ENCODE results near the gene PEPD. TPM values are rescaled to one million over a fixed set of nuclear protein-coding genes. Genes with fewer than 3 reads are reported as not detected.

PEPD gene
- total RNA-seq, 1 donor = 87.9 TPM

GRCh38 chr19:33535226-33535625 is 13.6 kb upstream of the PEPD start:
- peaks cover 3% of the 10 kb centered on the region for H3K27me3 ChIP-seq (ENCODE audit: insufficient read depth, low read length)
- no peak overlapping the region for H3K4me3 ChIP-seq (ENCODE audit: insufficient read depth, low read length)
- H3K9me3 ChIP-seq (ENCODE audit: low read depth, low read length) = no peaks in the 10 kb centered on the region
- no peak overlapping the region for H3K4me2 ChIP-seq (ENCODE audit: insufficient read depth, low read length)
- no peaks in the 10 kb centered on the region for H4K20me1 ChIP-seq (ENCODE audit: insufficient read depth, low read length)
- H3K79me2 ChIP-seq (ENCODE audit: insufficient read depth, low read length) = no peaks in the 10 kb centered on the region
- no peak overlapping the region for H2AFZ ChIP-seq (ENCODE audit: low read length)
- DNase-seq (ENCODE audit: insufficient read length, low spot score, missing footprints) = peak; percentile 92
- no peak overlapping the region for H3K27ac ChIP-seq (ENCODE audit: low read depth, low read length)
- H3K4me1 ChIP-seq (ENCODE audit: insufficient read depth, low read length) = peaks cover 2% of the 10 kb centered on the region
- H3K36me3 ChIP-seq (ENCODE audit: insufficient read depth, low read length) = no peaks in the 10 kb centered on the region
- TF ChIP-seq CTCF (IDR thresholded peaks at IDR 0.05; ENCODE audit: extremely low read depth, low read depth, low read length) = no peak

- Histone ChIP-seq H3K9me3 (ENCODE audit: low read depth, low read length) (no peaks in the 10 kb centered on the region), H4K20me1 (ENCODE audit: insufficient read depth, low read length) (no peaks in the 10 kb centered on the region), H3K4me2 (ENCODE audit: insufficient read depth, low read length) (no peak overlapping the region), H3K4me3 (ENCODE audit: insufficient read depth, low read length) (no peak overlapping the region), H3K79me2 (ENCODE audit: insufficient read depth, low read length) (no peaks in the 10 kb centered on the region), H2AFZ (ENCODE audit: low read length) (no peak overlapping the region), H3K4me1 (ENCODE audit: insufficient read depth, low read length) (peaks cover 2% of the 10 kb centered on the region), H3K27me3 (ENCODE audit: insufficient read depth, low read length) (peaks cover 11% of the 10 kb centered on the region), H3K36me3 (ENCODE audit: insufficient read depth, low read length) (no peaks in the 10 kb centered on the region), H3K27ac (ENCODE audit: low read depth, low read length) (no peak overlapping the region)
- no peak for TF ChIP-seq CTCF (IDR thresholded peaks at IDR 0.05; ENCODE audit: extremely low read depth, low read depth, low read length)
- peak; percentile 68 for DNase-seq (ENCODE audit: insufficient read length, low spot score, missing footprints)
These were observed 11.4 kb upstream of the PEPD start for GRCh38 chr19:33532859-33533460.

DNA sequence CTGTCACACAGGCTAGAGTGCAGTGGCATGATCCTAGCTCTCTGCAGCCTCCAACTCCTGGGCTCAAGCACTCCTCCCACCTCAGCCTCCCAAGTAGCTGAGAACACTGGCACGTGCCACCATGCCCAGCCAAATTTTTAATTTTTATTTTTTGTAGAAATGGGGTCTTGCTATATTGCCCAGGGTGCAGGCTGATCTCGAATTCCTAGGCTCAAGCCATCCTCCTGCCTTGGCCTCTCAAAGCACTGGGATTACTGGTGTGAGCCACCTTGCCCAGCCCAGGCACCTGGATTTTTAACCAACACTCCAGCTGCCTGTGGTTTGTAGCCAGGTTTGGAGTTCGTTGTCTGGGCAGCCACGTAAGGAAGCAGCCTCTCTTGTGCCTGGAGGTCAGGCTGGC is 9.3 kb upstream of the PEPD start:
- Histone ChIP-seq H3K36me3 (ENCODE audit: insufficient read depth, low read length) (no peaks in the 10 kb centered on the region), H3K79me2 (ENCODE audit: insufficient read depth, low read length) (no peaks in the 10 kb centered on the region), H2AFZ (ENCODE audit: low read length) (no peak overlapping the region), H4K20me1 (ENCODE audit: insufficient read depth, low read length) (no peaks in the 10 kb centered on the region), H3K4me2 (ENCODE audit: insufficient read depth, low read length) (no peak overlapping the region), H3K4me1 (ENCODE audit: insufficient read depth, low read length) (peaks cover 2% of the 10 kb centered on the region), H3K4me3 (ENCODE audit: insufficient read depth, low read length) (no peak overlapping the region), H3K27me3 (ENCODE audit: insufficient read depth, low read length) (peaks cover 18% of the 10 kb centered on the region), H3K27ac (ENCODE audit: low read depth, low read length) (no peak overlapping the region), H3K9me3 (ENCODE audit: low read depth, low read length) (no peaks in the 10 kb centered on the region)
- TF ChIP-seq CTCF (IDR thresholded peaks at IDR 0.05; ENCODE audit: extremely low read depth, low read depth, low read length) = no peak
- DNase-seq (ENCODE audit: insufficient read length, low spot score, missing footprints) = peak; percentile 25

DNA sequence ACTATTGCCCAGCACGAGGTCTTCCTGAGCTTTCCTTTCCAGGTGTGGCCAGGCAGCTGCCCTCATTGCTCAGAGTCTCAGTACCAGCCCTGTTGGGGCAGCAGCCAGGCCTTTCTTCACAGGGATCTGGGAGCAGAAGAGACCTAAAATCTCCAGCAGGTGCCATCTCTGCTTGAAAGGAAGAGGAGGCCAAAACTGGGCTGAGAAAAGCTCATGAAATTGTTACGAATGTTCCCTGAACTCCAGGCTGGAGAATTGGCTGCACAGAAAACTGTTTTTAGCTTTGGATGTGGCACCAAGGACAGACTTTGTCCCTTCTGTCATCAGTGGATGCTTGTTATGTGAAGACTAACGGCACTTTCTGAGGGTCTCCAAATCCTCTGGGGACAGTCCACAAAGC is 8.7 kb upstream of the PEPD start:
- no peaks in the 10 kb centered on the region for H3K9me3 ChIP-seq (ENCODE audit: low read depth, low read length)
- H3K4me1 ChIP-seq (ENCODE audit: insufficient read depth, low read length) = no peaks in the 10 kb centered on the region
- H3K27me3 ChIP-seq (ENCODE audit: insufficient read depth, low read length) = peaks cover 20% of the 10 kb centered on the region
- no peak overlapping the region for H3K27ac ChIP-seq (ENCODE audit: low read depth, low read length)
- H2AFZ ChIP-seq (ENCODE audit: low read length) = no peak overlapping the region
- no peaks in the 10 kb centered on the region for H3K79me2 ChIP-seq (ENCODE audit: insufficient read depth, low read length)
- no peak overlapping the region for H3K4me3 ChIP-seq (ENCODE audit: insufficient read depth, low read length)
- H3K36me3 ChIP-seq (ENCODE audit: insufficient read depth, low read length) = no peaks in the 10 kb centered on the region
- DNase-seq (ENCODE audit: insufficient read length, low spot score, missing footprints) = peak; percentile 11
- TF ChIP-seq CTCF (IDR thresholded peaks at IDR 0.05; ENCODE audit: extremely low read depth, low read depth, low read length) = no peak
- no peak overlapping the region for H3K4me2 ChIP-seq (ENCODE audit: insufficient read depth, low read length)
- H4K20me1 ChIP-seq (ENCODE audit: insufficient read depth, low read length) = no peaks in the 10 kb centered on the region

Data from osteoblast (primary cell).